GM19397 (cell line): ENCODE data around the gene FOLR3.
"Not testable (repeated sequence)": the region's sequence is repeated elsewhere in the genome, so short reads cannot be mapped to it uniquely, and the experiment has no call there.

Experiments used
- ATAC-seq: cut with Tn5 transposase; IDR thresholded peaks from one replicate; pipeline ENCODE4 v1.9.1; 2021; ENCODE audit warnings: mild to moderate bottlenecking, moderate library complexity; ENCODE audit not compliant: unreplicated experiment

The FOLR3 gene

GRCh38 chr11:72160319-72160718 lies 24.8 kb downstream of the FOLR3 start:
- ATAC-seq = no peak

- ATAC-seq = no peak
Observed at GRCh38 chr11:72162891-72163492, 27.5 kb downstream of the FOLR3 start.

- ATAC-seq = not testable (repeated sequence)
Observed at GRCh38 chr11:72164187-72164586, 28.7 kb downstream of the FOLR3 start.

GRCh38 chr11:72169046-72169555 lies 33.6 kb downstream of the FOLR3 start:
- not testable (repeated sequence) for ATAC-seq

- not testable (repeated sequence) for ATAC-seq
Observed at GRCh38 chr11:72169754-72170153, 34.2 kb downstream of the FOLR3 start.

GRCh38 chr11:72172043-72172442 lies 36.5 kb downstream of the FOLR3 start:
- not testable (repeated sequence) for ATAC-seq

DNA sequence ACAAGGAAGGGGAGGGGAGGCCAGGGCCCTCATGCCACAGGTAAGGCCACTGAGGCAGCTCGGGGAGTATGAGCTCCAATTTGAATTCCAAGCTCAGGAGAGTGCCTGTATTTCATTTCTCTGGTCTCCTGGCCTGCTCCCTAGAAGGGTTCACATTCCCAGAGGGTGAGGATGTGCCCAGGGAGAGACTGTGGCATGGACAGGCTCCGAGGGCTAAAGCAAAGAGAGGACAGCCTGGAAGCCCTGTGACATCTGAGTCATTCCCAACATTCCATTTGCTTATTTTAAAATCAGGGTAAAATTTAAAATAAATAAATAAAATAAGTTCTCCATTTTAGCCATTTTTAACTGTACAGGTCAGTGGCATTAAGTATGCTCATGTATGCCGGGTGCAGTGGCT lies 37.8 kb downstream of the FOLR3 start:
- ATAC-seq = no peak

- ATAC-seq = no peak
Observed at GRCh38 chr11:72174302-72175070, 39.0 kb downstream of the FOLR3 start.

DNA sequence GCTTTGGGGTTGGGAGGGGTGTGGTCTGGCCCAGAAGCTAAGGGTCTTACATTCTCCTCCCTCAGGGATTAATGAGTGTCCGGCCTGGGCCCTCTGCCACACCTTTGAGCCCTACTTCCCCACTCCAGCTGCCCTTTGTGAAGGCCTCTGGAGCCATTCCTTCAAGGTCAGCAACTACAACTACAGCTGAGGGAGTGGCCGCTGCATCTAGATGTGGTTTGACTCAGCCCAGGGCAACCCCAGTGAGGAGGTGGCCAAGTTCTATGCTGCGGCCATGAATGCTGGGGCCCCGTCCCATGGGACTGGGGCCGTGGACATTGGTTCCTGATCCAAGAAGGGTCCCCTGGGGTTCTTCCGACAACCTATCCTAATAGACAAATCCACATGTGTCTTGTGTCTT lies 42.1 kb downstream of the FOLR3 start:
- ATAC-seq = no peak

- ATAC-seq = no peak
Observed at GRCh38 chr11:72179049-72179803, 43.7 kb downstream of the FOLR3 start.

- ATAC-seq = no peak
Observed at GRCh38 chr11:72179804-72180396, 44.4 kb downstream of the FOLR3 start.

DNA sequence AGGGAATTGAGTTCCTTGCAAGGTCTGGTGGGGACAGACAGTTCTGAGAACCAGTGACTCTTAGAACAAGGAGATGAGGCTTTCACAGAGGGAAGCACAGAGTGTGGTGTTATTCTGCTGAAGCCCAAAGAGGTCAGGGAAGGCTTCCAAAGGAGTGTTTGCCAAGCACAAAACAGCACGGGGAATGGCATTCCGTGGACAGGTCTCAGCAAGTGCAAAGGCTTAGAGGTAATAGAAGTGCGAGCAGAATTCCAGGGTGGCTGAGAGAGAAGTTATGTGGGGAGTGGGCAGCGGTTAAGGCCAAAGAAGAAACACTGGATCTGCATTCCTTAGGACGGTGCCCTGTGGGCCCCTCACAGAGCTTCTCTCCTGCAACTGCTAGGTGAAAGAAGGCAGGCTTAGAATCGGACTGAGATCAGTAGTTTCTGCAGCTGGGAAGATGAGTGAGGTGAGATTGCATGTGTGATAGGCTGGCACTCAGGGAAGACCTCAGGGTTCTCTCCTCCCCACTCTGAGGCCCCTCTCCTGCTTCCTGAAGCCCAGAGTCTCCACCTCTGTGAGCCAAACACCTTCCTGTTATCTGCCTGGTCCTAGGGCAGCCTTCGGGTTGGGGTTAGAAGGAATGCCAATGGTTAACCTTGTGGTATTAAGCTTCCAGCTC lies 45.5 kb downstream of the FOLR3 start:
- ATAC-seq = not testable (repeated sequence)

DNA sequence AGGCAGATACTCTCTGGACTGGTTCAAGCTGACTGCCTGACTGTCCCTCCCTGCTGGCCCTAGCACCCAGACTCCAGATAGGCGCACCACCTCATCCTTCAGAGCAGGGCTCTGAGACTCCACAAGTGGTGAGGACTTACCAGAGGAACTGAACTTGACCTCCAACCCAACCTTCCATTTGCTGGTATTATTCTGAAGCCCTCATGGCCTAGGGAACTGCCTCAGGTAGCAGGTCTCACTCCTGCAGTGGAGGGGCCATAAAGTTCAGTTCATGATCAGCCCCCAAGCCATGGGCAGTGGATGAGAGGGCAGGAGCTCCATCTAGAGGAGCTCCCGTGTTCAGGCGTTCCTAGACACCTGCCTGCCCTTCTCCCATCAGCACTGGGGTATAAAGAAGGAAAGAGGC lies 46.0 kb downstream of the FOLR3 start:
- ATAC-seq = not testable (repeated sequence)

- no peak for ATAC-seq
Observed at GRCh38 chr11:72188267-72188666, 52.7 kb downstream of the FOLR3 start.
